Gastrocnemius medialis (tissue), 4 donors: Measurements from ENCODE around the gene USP53.

ENCODE experiments used
- POLR2A ChIP-seq, 2 donors: fragments of 450-650 bp; IDR thresholded peaks; one replicate each; pipeline ENCODE4 v1.6.1; 2017; ENCODE audit warnings: antibody characterized with exemption in 2 of 2, mild to moderate bottlenecking in 2 of 2, moderate library complexity in 2 of 2
- TF ChIP-seq, protein P1 (sequence below), 5 experiments: fragments of 450-650 bp in 3 of 5; fragments of 200-600 bp in 2 of 5; sonication (generic) in 2 of 5; IDR thresholded peaks in 4 of 5; conservative IDR thresholded peaks in 1 of 5; 1 replicate in 4 of 5; 2 replicates in 1 of 5; pipeline ENCODE4 v1.5.1; 2016 to 2019; ENCODE audit warnings: antibody characterized with exemption in 5 of 5, mild to moderate bottlenecking in 3 of 5, moderate library complexity in 3 of 5

DNA sequence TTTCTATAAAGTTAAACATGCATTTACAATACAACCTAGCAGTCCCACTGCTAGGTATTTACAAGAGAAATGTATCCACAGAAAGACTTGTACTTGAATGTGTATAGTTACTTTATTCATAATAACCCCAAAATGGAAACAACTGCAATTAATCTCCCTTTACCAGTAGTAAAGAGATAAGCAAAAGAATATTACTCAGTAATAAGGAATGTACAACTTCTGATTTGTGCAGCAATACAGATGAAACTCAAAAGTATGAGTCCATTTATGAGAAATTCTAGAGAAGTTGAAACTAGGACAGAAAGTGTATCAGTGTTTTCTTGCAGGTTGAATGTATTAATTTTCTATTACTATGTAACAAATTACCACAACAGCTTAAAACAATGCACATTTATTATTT, 15.2 kb downstream of the USP53 start:
- TF ChIP-seq, protein P1, sequence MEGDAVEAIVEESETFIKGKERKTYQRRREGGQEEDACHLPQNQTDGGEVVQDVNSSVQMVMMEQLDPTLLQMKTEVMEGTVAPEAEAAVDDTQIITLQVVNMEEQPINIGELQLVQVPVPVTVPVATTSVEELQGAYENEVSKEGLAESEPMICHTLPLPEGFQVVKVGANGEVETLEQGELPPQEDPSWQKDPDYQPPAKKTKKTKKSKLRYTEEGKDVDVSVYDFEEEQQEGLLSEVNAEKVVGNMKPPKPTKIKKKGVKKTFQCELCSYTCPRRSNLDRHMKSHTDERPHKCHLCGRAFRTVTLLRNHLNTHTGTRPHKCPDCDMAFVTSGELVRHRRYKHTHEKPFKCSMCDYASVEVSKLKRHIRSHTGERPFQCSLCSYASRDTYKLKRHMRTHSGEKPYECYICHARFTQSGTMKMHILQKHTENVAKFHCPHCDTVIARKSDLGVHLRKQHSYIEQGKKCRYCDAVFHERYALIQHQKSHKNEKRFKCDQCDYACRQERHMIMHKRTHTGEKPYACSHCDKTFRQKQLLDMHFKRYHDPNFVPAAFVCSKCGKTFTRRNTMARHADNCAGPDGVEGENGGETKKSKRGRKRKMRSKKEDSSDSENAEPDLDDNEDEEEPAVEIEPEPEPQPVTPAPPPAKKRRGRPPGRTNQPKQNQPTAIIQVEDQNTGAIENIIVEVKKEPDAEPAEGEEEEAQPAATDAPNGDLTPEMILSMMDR (IDR thresholded peaks at IDR 0.05 in 4 of 5, conservative IDR thresholded peaks at IDR 0.05 in 1 of 5) = no peak
- no peak for TF ChIP-seq POLR2A (IDR thresholded peaks at IDR 0.05)
